Keratinocyte (primary cell): Measurements from ENCODE around the gene CCNY.

ENCODE experiments used
- EZH2 ChIP-seq: IDR thresholded peaks from one replicate; pipeline ENCODE4 v1.6.1; 2012; ENCODE audit warnings: inconsistent platforms, mild to moderate bottlenecking, low read length, moderate library complexity
- TF ChIP-seq, protein P1 (sequence below), 3 experiments: IDR thresholded peaks in 1 of 3; conservative IDR thresholded peaks in 1 of 3; optimal IDR thresholded peaks in 1 of 3; 2 replicates in 2 of 3; 3 replicates in 1 of 3; pipeline versions ENCODE3 to v1.5.1; 2011; ENCODE audit warnings: low read length in 3 of 3, mild to moderate bottlenecking in 3 of 3, moderate library complexity in 2 of 3, control low read depth in 1 of 3, inconsistent platforms in 1 of 3; ENCODE audit not compliant: insufficient read depth in 2 of 3; ENCODE audit errors: extremely low read depth in 1 of 3

DNA sequence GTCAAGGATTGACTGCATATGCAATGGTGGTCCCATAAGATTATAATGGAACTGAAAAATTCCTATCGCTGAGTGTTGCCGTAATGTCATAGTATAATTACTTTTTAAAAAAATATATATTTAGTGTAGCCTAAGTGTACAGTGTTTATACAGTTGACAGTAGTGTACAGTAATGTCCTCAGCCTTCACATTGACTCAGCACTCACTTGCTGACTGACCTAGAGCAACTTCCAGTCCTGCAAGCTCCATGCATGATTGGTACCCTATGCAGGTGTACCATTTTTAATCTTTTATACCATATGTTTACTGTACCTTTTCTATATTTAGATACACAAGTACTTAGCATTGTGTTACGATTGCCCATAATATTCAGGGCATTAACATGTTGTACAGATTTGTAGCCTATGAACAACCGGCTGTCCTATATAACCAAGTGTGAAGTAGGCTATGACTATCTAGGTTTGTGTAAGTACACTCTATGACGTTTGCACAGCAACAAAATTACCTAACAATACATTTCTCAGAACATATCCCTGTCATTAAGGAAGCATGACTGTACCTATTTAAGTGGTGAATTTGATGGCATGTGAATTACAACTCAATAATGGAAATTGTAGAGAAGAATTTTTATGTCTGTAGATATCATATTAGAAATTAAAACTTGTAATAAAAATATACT is 40.9 kb downstream of the CCNY start:
- TF ChIP-seq, protein P1, sequence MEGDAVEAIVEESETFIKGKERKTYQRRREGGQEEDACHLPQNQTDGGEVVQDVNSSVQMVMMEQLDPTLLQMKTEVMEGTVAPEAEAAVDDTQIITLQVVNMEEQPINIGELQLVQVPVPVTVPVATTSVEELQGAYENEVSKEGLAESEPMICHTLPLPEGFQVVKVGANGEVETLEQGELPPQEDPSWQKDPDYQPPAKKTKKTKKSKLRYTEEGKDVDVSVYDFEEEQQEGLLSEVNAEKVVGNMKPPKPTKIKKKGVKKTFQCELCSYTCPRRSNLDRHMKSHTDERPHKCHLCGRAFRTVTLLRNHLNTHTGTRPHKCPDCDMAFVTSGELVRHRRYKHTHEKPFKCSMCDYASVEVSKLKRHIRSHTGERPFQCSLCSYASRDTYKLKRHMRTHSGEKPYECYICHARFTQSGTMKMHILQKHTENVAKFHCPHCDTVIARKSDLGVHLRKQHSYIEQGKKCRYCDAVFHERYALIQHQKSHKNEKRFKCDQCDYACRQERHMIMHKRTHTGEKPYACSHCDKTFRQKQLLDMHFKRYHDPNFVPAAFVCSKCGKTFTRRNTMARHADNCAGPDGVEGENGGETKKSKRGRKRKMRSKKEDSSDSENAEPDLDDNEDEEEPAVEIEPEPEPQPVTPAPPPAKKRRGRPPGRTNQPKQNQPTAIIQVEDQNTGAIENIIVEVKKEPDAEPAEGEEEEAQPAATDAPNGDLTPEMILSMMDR (optimal IDR thresholded peaks at IDR 0.05 in 1 of 3, IDR thresholded peaks at IDR 0.05 in 1 of 3, conservative IDR thresholded peaks at IDR 0.05 in 1 of 3; ENCODE audit: extremely low read depth in 1 of 3, insufficient read depth in 2 of 3, low read length in 3 of 3) = no peak
- no peak for TF ChIP-seq EZH2
